Measurements from ENCODE around the gene PRKN.

DNA sequence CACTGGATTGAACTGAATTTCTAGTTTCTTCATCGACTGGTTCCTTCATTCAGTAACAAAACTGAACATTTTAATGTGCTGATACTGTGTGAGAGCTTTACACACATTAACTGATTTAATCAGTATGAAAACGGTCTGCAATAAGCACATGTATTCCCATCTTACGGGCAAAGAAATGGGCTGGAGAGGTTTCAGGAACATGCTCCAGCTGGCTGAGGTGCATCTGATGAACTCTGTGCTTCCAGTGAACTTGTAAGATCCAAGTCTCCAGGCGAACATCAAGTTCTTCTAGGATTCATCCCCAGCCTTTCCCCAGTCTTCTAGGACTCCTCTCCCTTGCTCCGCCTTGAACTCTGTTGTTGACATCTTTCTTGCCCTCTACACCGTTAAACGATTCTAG, 1233.0 kb downstream of the PRKN start:
- no peak for TF ChIP-seq ZFP30 (CRISPR knock-in tag; IDR thresholded peaks at IDR 0.05)
- no peak for TF ChIP-seq ISL1 (CRISPR knock-in tag; IDR thresholded peaks at IDR 0.05)
- no peak for TF ChIP-seq ZNF8 (CRISPR knock-in tag; IDR thresholded peaks at IDR 0.05)

All from SK-N-SH treated with all-trans-retinoic acid at 6 μM for 48 hours (cell line).